SK-N-SH (cell line): Measurements from ENCODE around the gene DQX1.

Experiments
- EP300 ChIP-seq, 2 experiments: IDR thresholded peaks; 2 replicates each; pipeline versions ENCODE4 v1.4.0 to v1.6.1; 2012; ENCODE audit warnings: borderline replicate concordance in 1 of 2, low read depth in 1 of 2, low read length in 1 of 2
- FOXJ3 ChIP-seq: sonication (generic); formaldehyde crosslinking; IDR thresholded peaks from 2 replicates; pipeline ENCODE4 v1.5.1; 2020; ENCODE audit warnings: mild to moderate bottlenecking, missing genetic modification reagents
- MAX ChIP-seq: IDR thresholded peaks from 2 replicates; pipeline ENCODE4 v1.4.0; 2012; ENCODE audit warnings: low read depth
- MEF2A ChIP-seq: IDR thresholded peaks from 2 replicates; pipeline ENCODE4 v1.4.0; 2012; ENCODE audit warnings: low read depth, borderline replicate concordance
- NFIC ChIP-seq: IDR thresholded peaks from 2 replicates; pipeline ENCODE4 v1.4.0; 2012; ENCODE audit warnings: borderline replicate concordance
- POLR2AphosphoS5 ChIP-seq: IDR thresholded peaks from 2 replicates; pipeline ENCODE4 v1.6.1; 2012; ENCODE audit warnings: low read depth, low read length
- RAD21 ChIP-seq: IDR thresholded peaks from 2 replicates; pipeline ENCODE4 v1.6.1; 2012; ENCODE audit warnings: mild to moderate bottlenecking, low read length
- RCOR1 ChIP-seq: fragments of 150-350 bp; IDR thresholded peaks from 2 replicates; pipeline ENCODE4 v1.6.1; 2017; ENCODE audit warnings: antibody characterized with exemption, low read length
- RFX5 ChIP-seq: IDR thresholded peaks from 2 replicates; pipeline ENCODE4 v1.6.1; 2012; ENCODE audit warnings: mild to moderate bottlenecking, improper control_type of control experiment, low read length
- SMC3 ChIP-seq: IDR thresholded peaks from 2 replicates; pipeline ENCODE4 v1.6.1; 2012; ENCODE audit warnings: low read depth, low read length, improper control_type of control experiment
- TAF1 ChIP-seq: IDR thresholded peaks from 2 replicates; pipeline ENCODE4 v1.6.1; 2012; ENCODE audit warnings: low read depth, mild to moderate bottlenecking, low read length, moderate library complexity, borderline replicate concordance
- TEAD4 ChIP-seq: IDR thresholded peaks from 2 replicates; pipeline ENCODE4 v1.4.0; 2012; ENCODE audit warnings: mild to moderate bottlenecking, borderline replicate concordance; ENCODE audit not compliant: insufficient read depth
- TF ChIP-seq, protein P1 (sequence below): fragments of 200-600 bp; sonication (generic); IDR thresholded peaks from 2 replicates; pipeline ENCODE4 v1.6.1; 2017; ENCODE audit warnings: antibody characterized with exemption, mild to moderate bottlenecking, moderate library complexity
- TF ChIP-seq, protein P2 (sequence below): fragments of 150-350 bp; IDR thresholded peaks from 2 replicates; pipeline ENCODE4 v1.6.1; 2017; ENCODE audit warnings: antibody characterized with exemption, low read length, low read depth, borderline replicate concordance

DNA sequence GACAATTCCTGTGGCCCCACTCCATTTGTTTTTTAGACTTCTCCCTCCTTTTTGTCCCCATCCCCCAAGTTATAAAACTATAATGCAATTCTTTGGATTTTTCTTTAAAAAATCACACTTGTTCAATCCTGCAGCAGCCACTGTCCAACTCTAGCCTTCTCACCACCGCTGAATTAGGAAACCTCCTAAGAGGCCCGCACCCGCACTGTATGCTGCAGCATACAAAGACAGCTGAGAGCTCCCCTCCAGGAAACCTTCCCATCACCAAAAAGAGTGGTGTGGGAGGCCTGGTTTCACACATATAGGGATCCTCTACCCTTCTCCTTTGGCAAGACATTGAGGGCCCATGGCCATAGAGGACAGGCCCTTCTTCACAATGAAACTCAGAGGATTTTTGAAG, 21.4 kb downstream of the DQX1 start:
- TF ChIP-seq RAD21 (no peak), POLR2AphosphoS5 (no peak), RFX5 (no peak), FOXJ3 (CRISPR knock-in tag) (no peak), SMC3 (no peak), NFIC (no peak), EP300 (IDR thresholded peaks at IDR 0.05; ENCODE audit: borderline replicate concordance in 1 of 2, low read depth in 1 of 2, low read length in 1 of 2) (no peak), TAF1 (no peak), MAX (no peak), RCOR1 (no peak), TEAD4 (no peak), MEF2A (no peak)
- TF ChIP-seq, protein P1, sequence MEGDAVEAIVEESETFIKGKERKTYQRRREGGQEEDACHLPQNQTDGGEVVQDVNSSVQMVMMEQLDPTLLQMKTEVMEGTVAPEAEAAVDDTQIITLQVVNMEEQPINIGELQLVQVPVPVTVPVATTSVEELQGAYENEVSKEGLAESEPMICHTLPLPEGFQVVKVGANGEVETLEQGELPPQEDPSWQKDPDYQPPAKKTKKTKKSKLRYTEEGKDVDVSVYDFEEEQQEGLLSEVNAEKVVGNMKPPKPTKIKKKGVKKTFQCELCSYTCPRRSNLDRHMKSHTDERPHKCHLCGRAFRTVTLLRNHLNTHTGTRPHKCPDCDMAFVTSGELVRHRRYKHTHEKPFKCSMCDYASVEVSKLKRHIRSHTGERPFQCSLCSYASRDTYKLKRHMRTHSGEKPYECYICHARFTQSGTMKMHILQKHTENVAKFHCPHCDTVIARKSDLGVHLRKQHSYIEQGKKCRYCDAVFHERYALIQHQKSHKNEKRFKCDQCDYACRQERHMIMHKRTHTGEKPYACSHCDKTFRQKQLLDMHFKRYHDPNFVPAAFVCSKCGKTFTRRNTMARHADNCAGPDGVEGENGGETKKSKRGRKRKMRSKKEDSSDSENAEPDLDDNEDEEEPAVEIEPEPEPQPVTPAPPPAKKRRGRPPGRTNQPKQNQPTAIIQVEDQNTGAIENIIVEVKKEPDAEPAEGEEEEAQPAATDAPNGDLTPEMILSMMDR: no peak
- TF ChIP-seq, protein P2, sequence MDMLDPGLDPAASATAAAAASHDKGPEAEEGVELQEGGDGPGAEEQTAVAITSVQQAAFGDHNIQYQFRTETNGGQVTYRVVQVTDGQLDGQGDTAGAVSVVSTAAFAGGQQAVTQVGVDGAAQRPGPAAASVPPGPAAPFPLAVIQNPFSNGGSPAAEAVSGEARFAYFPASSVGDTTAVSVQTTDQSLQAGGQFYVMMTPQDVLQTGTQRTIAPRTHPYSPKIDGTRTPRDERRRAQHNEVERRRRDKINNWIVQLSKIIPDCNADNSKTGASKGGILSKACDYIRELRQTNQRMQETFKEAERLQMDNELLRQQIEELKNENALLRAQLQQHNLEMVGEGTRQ: no peak
